OCI-M2 (cell line): ENCODE measurements around the gene MYOZ1.
"Not testable (repeated sequence)": the region's sequence is repeated elsewhere in the genome, so short reads cannot be mapped to it uniquely, and the experiment has no call there.

Source experiments
- DNase-seq: peaks from one replicate; lab custom pipeline; 2025; ENCODE audit not compliant: unreplicated experiment; lab: John Stamatoyannopoulos, UW

MYOZ1 gene

DNA sequence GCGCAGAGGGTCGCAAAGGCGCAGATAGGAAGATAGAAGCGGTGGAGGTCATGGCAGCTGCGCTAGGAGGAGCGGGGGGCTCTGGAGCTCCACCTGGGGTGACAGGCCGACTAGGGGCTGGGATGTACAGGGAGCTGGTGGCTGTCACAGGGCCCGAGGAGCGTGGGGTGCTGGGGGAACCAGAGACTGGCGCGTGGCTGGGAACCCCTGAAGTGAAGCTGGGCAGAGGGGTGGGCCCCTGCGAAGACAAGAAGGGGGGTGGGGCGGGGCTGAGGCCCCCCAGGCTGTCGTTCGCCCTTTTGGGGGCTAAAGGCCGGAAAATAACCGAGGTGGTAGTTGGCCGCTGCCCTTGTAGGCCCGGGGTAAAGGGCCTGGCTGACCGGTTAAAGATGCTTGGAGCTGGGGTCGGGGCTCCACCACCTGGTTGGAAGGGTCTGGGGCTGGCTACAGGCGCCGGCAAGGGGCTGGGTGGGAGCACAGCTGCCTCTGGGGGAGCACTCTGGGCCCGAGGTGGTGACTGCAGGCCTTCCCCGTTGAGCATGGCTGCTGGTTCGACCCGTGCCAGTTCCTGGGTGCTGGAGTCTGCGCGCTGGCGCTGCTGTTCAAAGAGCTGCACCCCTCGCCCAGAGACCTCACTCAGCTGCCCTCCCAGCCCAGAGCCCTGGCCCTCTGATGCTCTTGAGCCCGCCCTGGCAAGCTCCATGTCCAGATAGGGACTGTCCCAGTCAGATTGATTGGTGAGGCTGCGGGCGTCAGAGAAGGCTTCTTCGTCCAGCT is 6.8 kb upstream of the MYOZ1 start:
- DNase-seq, result no peak

DNA sequence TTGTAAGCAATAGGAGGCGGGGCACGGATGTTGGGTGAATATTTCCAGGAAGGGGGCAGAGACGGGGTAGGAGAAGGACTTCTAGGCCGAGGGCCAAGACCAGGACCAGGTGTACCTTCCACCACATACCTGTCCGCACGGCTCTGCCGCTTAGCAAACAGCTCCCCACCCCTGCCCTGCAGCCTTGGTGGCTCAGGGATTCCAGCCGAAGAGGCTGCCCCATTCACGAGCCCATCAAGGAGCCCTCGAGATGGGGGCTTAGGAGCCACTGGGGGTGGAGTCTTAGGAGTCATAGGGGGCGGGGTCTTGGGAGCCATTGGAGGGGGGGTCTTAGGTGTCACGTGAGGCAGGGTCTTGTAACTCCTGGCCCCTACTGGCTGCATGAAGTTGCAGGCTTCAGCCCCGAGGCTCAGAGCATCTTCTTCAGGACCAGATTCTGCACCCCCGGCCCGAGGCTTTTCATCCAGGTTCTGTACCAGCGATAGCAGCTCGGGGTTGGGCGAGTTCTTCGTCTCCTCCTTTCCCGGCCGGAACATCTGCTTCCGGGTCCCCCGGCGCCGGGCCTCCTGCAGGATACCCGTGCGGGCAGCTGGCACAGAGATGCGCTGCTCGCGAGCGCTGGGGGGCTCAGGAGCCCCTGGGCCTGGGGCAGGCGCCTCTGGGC is 6.1 kb upstream of the MYOZ1 start:
- no peak for DNase-seq

DNA sequence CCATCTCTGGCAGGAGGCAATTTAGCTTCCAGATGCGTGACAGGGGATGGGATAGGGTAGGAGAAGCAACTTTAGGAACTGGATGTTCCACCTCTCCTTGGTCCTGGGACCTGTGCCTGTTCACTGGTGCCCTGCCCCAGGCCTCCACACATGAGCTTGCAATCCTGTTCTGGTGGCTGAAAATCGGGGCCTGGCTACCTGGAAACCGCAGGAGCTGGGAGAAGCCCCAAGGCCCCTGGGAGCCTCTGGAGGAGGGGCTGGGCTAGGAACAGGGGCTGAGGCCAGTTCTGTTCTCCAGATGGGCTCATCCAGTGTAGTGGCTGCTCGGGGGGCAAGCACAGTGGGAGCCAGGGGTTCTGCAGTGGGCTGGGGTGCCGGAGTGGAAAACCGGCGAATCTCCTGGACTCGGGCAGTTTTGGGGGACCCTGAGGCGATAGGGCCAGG is 5.3 kb upstream of the MYOZ1 start:
- no peak for DNase-seq

DNA sequence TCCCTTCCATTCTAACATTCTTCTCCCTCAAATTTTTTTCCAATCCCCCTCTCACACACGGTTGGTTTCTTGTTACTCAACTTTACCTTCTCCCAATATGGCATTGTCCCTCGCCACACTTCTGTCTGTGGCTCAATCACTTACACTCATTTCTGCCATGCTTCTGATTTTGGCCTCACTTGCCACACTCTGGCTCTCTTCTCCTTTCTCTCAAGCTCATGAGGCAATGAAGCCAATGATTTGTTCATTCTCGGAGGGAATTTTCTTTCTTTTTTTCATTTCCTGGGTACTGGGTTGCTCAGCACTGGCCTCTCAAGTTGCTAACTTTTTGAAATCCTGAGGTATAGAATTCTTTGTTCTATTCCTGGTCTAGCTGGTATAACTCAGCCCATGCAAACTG is 4.0 kb upstream of the MYOZ1 start:
- DNase-seq, result no peak

DNA sequence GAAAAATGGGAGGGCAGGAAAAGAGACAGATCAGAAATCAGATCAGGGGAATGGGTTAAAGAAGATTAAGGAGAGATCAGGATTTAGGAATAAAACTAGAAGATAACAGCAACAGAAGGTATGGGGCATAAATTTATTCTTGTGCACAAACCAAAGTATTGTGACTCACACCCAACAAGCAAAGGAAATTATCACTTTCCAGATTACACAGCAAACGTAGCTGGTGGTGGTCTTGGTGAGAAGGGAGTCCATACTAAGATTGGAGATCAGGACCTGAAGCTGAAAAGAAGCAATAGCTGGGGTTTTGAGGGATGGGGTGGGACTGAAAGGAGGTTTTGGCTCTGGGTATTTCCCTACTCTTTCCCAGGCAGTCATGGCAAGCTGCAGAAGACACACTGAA is 3.5 kb upstream of the MYOZ1 start:
- DNase-seq, result no peak

DNA sequence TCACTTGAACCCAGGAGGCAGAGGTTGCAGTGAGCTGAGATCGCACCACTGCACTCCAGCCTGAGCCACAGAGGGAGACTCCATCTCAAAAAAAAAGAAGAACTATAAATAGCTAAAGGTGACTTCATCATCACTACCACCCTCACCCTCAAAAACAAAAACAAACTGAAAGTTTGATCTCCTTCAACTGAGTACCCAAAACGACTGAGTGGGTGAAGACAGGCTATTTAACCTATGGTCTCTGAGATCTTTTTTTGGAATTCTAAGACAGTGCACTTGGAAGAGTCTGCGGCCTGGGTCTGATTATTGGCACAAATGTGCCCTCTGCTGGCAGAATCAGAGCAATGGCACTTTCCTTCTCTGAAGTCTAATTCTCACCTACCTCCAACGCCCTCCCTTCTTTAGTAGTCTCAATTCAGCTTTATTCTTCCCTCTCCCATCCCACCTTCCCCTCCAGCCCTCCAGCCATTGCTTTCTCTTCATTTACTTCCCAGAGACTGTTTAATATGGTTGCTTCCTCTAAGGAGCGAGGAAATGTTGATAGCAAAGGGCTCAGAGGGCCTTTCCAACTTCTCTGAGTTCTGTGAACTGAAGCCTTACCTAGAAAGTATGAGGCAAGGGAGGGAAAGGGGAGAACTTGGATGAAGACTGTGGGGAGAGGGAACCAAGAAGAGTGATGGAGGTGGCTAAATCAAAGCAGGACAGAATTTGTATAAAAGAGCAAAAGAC is 2.9 kb upstream of the MYOZ1 start:
- DNase-seq, result peak; percentile 23

DNA sequence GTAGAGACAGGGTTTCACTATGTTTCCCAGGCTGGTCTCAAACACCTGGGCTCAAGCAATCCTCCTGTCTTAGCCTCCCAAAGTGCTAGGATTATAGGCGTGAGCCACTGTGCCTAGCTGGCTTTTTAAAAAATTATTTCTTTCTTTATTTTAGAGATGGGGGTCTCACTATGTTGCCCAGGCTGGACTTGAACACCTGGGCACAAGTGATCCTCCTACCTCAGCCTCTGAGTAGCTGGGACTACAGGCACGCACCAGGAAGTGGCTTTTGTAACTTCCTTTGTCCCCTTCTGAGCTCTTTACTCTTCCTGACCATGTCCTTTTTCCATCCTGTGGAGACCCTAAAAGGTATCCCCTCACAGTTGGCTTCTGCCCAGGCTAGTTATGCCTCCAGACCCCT is 2.1 kb upstream of the MYOZ1 start:
- DNase-seq, result no peak

DNA sequence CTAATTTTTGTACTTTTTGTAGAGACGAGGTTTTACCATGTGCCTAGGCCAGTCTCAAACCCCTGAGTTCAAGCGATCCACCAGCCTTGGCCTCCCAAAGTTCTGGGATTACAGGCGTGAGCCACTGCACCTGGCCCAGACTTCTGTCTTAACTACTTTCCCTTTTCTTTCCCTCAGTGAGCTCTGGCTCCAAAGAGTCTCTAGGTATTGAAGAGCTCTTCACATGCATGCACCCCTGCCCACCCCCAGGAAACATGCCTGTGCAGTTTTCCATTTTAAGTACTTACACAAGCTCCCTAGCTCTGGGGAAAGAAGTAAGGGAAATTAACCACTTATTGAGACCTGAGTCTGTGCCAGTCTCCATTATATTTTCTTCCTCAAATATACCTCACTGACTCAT is 2.0 kb downstream of the MYOZ1 start:
- no peak for DNase-seq

DNA sequence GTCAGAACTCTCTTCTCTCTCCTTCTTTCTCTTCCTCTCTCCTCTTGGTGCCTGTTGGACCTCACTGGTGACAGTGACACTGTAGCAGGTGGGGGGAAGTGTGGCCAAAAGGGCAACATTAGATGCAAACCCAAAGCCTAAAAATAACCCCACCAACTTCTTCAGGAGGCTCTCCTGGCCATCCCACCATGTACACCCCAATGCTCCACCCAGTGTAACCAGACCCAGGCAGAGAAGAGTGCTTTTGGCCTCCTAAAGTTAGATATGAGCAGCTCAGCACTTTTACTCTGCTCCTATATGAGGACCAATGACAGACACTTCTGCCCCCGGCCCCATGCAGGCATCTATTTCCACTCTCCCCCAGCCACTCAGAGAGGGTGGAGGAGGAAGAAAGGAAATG is 5.5 kb downstream of the MYOZ1 start:
- no peak for DNase-seq

DNA sequence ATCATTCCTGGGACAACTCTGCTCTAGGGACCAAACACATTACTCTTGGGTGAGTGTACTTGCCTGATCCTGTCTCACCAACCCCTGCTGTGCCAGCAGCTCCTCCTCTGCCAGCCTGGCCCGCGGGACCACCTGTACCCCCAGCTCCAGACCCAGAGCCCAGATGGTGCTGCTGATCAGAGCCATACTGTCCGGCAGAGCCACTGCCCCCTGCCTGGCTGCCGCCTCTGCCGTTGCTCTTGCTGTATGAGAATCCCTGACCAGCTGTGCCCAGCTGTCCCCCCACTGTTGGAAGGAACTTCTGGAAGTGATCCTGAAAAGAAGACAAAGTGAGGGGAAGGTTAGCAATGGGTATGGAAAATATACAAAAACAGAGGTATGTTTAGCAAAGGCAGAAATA is 6.9 kb downstream of the MYOZ1 start:
- no peak for DNase-seq

DNA sequence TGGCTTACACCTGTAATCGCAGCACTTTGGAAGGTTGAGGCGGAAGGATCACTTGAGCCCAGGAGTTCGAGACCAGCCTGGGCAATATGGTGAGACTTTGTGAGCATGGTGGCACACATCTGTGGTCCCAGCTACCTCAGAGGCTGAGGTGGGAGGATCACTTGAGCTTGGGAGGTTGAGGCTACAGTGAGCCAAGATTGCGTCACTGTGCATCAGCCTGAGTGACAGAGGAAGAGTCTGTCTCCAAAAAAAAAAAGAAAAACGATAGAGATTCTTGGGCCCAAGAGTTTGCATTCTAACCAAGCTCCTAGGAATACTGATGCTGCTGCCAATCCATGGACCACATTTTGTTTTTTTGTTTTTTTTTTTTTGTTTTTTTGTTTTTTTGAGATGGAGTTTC is 12.1 kb downstream of the MYOZ1 start:
- no peak for DNase-seq

DNA sequence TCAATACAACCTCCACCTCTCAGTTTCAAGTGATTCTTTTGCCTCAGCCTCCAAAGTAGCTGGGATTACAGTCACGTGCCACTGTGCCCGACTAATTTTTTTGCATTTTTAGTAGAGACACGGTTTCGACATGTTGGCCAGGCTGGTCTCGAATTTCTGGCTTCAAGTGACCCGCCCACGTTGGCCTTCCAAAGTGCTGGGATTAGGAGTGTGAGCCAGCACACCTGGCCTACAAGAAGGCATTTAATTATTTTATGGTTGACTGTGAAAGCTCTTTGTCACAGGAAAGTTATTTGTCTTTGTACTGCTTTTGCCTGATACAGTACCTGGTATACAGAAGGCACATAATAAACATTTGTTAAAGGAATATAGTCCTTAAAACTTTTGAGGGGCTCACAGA is 12.9 kb downstream of the MYOZ1 start:
- DNase-seq, result no peak

DNA sequence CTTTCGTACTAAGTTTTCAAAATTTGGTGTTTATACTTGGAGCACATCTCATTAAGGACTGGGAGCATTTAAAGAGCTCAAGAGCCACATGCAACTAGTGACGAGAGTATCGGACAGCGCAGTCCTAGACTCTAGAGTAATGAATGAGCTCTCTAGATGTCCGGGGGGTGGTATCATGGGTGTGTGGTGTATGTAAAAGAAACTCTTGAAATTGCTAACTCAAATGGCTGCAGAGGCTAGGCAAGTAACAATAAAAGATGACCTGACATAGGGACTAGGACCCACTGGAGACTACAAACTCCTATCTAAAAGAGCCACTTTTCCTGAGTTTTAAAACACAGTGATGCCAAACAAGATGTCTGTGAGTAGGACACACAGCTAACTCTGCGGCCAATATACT is 14.0 kb downstream of the MYOZ1 start:
- DNase-seq, result no peak

DNA sequence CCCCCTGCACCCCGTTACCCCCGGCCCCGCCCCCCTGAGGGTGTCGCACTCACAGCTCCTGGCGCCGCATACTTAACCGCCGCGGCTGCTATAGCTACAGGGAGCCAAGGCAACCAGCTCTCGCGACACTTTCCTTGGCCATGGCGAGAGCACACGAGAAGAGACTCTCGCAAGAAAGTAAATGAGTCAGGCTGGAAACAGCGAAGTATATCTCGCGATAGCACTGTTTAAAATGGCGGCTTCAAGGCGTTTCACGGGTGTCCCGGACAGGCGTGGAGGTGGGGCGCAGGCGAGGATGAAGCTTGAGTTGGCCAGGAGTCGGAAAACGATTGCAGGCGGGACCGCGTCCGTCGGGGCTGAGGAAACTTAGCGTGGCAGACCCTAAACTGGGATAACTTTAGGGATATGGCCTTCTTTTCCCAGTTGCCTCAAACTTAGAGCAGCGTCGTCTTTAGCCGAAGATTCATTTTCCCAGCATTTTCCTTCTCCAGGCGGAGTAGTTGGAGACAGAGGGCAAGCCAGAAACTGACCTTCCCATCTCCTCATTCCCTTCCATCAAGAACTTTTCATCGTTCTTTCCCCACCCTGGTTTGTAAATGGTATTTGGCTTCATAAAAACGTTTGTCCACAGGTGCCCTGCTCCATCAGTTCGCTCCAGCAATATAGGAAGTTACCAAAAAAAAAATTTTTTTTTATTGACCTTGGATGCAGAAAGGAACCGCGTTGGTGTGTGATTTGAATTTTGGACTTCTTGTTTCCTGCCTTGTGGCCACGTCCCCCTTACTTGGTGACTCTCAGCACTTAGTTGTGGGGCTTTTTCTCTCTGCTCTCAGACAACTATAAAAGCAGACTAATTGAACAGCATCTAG is 15.2 kb downstream of the MYOZ1 start:
- DNase-seq, result peak; percentile 72

DNA sequence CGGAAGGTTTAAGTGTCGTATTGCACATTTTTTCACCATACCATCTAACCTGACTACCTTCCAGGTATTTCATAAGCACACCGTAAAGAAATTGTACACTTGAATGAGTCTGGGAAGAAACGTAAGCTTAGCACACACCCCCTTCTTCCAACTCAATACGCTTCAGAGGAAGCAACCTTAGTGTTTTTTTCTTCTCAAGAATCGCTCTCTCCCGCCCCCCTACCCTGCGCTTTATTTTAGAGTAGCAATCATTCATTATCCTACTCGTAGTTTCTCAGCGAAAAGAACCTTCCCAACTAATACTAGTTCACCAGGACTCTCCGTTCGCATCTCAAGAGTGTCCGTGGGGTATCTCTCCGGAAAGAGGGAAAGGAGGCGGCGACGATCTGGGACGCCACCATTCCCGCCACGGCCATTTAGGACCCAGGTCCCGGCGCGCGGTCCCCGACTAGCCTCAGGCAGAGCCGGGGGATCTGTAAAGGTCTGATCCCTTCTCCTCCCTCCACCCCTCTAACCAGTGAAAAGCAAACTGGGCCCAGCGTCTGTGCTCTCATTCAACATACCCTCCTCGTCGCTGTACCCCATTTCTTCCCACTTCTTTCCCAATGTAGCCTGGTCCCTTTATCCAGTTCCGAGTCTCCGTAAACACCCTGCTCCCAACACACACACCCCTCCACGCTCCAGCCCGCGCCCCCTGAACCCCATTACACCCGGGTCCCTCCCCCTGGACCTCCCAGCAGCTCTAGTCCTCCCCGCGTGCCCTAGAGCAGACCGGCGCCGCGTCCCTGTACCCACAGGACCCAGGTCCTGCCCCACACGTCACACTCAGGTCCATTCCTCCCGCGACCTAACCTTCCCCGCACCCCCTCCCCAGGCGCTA is 16.0 kb downstream of the MYOZ1 start:
- DNase-seq, result no peak

DNA sequence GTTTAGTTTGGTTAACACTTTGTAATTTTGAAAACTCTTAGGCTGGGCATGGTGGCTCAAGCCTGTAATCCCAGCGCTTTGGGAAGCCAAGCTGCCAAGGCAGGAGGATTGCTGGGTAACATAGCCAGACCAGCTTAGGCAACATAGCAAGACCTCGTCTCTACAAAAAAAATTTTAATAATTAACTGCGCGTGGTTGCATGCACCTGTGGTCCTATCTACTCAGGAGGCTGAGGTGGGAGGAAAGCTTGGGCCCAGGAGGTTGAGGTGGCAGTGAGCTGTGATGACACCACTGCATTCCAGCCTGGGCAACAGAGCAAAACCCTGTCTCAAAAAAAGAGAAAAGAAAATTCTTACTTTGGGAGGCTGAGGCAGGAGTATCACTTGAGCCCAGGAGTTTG is 18.2 kb downstream of the MYOZ1 start:
- no peak for DNase-seq

DNA sequence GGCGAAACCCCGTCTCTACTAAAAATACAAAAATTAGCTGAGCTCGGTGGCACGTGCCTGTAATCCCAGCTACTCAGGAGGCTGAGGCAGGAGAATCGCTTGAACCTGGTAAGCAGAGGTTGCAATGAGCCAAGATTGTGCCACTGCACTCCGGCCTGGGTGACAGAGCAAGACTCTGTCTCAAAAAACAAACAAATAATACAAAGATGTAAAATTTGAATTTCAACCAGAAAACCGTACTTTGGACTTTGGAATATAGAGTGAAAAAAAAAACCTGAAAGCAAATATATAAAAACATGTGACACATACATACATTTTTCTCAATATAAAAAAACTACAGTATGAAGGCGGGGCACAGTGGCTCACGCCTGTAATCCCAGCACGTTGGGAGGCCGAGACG is 20.3 kb downstream of the MYOZ1 start:
- not testable (repeated sequence) for DNase-seq

DNA sequence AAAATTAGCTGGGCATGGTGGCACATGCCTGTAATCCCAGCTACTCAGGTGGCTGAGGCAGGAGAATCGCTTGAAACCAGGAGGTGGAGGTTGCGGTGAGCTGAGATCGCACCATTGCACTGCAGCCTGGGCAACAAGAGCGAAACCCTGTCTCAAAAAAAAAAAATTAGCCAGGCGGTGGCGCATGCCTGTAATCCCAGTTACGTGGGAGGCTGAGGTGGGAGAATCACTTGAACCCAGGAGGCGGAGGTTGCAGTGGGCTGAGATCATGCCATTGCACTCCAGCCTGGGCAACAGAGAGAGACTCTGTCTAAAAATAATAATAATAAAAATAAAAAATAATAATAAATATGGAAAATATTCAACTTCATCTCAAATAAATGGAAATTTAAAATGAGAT is 24.1 kb downstream of the MYOZ1 start:
- DNase-seq, result not testable (repeated sequence)

DNA sequence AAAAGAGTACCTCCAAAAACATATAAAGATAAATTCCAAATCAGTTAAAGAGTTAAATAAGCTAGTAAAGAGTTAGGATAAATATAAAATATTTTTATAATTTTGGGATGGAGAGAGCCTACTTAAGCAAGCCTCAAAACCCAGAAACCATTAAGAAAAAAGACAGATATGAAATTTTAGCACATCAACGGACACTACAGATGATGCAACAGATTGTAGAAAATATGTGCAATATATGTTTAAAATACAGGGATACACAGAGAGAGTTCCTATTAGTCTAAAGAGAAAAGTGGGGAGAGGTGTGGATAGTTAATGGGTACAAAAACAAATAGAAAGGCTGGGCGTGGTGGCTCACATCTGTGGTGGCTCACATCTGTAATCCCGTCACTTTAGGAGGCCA is 26.6 kb downstream of the MYOZ1 start:
- no peak for DNase-seq

DNA sequence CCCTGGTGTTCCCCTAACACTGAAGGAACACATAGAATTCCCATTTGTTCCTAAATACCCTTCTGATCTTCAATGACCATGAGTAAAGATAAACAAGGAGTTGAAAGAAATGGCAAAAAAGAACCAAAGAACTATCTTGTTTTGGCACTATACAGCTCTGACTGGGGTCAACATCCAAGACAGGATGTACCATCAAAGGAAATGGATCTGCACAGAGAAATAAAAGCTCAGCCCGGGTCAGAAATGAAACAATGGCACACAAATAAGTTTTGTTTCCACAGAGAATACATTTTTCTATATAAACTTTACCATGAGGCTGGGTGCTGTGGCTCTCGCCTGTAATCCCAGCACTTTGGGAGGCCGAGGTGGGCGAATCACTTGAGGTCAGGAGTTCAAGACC is 32.2 kb downstream of the MYOZ1 start:
- no peak for DNase-seq
